AML-193 (cell line): ENCODE results near the gene MIPOL1.

Experiments used
- DNase-seq, 2 experiments: peaks; one replicate each; lab custom pipeline; 2025; lab: John Stamatoyannopoulos, UW

Gene MIPOL1

GRCh38 chr14:37597914-37598746 is 400.4 kb downstream of the MIPOL1 start:
- no peak for DNase-seq

DNA sequence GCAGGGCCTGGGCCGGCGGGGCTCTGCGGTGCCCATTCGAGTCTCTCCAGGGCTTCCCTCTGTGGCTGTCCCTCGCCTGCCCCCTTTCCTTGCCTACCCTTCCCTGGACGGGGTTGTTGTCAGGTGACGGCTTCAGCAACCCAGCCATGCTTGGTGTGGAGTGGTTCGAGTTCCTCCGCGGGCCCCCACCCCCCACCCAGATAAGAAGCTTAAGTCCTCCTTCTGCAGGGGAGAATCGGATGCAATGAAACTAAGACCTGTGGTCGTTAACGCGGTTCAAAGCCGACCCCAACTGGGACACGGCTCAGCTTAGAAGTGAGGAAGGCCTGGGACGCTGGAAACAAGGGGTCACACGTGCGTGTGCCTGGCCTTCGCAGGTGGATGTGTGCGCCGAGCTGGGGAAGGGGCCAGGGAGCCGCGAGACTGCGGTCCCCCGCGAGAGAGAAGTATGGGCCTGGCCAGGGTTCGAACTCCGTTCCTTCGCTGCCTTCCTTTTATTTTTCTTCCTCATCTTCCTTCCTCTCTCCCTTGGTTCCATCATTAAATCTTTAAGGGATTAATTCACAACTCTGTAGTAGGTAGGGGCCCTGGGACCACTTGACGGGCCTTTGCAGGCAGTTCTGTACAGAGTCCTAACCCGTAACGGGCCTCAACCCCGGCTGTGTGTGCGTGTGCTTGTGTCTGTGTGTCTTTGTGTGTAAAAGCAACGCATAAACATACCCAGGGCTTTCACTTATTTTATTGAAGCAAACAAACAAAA is 401.2 kb downstream of the MIPOL1 start:
- no peak for DNase-seq

GRCh38 chr14:37599507-37600368 is 402.0 kb downstream of the MIPOL1 start:
- DNase-seq: no peak

- no peak for DNase-seq
Observed at GRCh38 chr14:37600880-37601741, 403.4 kb downstream of the MIPOL1 start.

DNA sequence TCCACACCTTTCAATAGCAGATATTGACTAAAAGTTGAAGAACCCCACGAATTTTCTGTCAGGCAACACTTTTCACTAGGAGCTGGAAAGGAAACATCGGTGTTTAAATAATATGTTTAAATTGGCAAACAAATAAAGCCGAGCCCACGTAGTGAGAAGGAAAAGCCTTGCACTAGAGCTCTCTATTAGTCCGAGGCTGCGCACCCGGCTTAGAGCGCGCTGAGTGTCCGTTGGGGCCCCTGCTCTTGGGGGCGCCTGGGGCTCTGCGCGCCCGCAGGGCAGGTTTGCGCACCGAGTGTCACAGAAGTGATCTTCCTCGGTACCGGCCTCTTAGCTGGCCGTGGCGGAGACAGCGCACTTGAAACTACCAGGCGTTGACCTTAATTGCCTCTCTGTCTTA is 404.1 kb downstream of the MIPOL1 start:
- no peak for DNase-seq
